ENCODE measurements around the gene YEATS2.
"Not testable (repeated sequence)": the region's sequence is repeated elsewhere in the genome, so short reads cannot be mapped to it uniquely, and the experiment has no call there.

YEATS2 gene

DNA sequence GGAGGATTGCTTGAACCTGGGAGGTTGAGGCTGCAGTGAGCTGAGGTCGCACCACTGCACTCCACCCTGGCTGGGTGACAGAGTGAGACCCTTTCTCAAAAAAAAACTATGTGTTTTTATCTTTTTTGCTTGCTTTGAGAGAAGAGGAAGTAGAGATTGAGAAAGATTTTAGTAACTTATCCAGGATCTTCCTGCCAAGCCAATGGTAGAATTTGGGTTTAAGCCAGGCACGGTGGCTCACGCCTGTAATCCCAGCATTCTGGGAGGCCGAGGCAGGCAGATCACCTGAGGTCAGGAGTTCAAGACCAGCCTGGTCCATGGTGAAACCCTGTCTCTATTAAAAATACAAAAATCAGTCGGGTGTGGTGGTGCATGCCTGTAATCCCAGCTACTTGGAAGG is 78.9 kb downstream of the YEATS2 start:
- DNase-seq (ENCODE audit: low read depth, low spot score): not testable (repeated sequence)

DNA sequence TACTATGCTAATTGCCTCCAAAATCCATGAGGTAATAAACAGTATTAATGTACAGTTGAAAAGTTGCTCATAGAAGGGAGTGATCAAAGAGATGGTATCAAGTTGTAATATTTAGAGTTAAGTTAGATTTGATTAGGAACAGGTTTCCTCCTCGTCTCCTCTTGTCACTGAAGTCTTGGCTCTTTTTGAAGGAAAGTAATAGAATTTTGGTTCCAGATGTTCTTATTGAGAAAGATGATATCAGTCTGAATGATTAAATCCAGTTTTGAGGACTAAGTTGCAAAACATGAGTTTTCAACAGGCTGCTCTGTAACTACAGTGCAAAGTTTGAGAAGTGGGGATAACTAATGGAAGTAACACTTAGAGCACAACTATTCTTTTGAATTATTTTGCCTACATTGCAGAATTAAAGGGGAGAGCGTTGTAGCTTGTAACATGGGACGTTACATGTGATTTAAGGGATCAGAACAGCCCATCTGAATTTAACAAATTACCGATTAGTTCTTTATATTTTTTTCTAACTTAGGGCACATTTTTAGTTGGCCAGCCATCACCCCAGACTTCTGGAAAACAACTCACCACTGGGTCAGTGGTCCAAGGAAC is 79.5 kb downstream of the YEATS2 start:
- DNase-seq (ENCODE audit: low read depth, low spot score): no peak

DNA sequence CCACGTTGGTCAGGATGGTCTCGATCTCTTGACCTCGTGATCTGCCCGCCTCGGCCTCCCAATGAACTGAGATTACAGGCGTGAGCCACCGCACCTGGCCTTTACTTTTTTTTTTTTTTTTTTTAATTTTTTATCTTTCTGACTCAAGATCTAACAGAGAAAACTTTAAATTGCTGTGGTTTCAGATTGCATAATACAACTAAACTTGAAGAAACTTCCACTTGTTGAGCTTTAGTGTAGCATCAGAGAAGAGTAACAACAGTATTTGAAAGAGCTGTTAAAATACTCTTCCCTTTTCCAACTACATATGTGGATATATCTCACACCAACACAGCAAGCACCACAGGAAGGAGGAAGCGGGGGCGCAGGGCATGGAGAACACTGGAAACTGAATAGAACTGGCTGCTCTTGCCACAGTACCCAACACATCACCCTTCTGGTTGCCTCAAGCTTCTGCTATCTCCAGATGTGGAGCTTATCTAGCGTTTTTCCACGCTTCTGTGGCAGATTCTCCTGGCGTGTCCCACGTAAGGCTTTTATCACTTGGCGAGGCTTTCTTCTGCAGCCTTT is 82.4 kb downstream of the YEATS2 start:
- DNase-seq (ENCODE audit: low read depth, low spot score): no peak

DNA sequence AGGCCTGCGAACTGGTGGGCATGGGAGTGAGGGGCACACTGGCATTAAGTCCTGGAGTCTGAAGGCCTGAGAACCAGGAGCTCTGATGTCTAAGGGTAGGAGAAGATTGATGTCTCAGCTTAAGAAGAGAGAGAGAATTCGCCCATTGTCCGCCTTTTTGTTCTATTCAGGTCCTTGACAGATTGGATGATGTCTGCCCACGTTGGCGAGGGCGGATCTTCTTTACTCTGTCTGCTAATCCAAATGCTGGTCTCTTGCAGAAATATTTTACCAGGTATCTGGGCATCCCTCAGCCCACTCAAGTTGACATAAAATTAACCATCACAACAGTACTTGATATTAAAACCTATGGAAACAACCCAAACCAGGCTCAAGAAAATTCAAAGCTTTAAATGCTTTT is 83.6 kb downstream of the YEATS2 start:
- DNase-seq (ENCODE audit: low read depth, low spot score): no peak

DNA sequence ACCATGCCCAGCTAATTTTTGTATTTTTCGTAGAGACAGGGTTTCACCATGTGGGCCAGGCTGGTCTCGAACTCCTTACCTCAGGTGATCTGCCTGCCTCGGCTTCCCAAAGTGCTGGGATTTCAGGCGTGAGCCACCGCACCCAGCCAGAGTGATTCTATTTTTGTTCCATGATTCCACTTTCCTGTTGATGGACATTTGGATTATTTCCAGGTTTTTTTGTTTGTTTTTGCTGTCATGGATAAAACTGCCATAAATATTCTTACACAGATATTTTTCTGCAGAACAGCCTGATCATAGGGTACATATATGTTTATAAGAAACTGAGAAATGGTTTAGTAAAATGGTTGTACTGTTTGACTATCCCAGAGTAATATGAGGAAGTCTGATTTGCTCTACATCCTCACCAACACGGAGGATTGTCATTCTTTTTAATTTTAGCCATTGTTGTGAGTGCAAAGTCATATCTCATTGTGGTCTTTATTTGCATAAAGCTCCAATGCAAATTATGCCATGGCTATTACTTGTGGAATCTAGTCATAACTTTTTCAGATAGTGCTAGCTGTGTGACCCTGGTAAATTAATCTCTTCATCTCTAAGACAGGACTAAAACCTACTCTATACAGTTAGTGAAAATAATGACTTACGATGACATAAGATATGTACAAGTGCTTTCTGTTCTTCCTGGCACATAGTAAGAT is 85.1 kb downstream of the YEATS2 start:
- no peak for DNase-seq (ENCODE audit: low read depth, low spot score)

DNA sequence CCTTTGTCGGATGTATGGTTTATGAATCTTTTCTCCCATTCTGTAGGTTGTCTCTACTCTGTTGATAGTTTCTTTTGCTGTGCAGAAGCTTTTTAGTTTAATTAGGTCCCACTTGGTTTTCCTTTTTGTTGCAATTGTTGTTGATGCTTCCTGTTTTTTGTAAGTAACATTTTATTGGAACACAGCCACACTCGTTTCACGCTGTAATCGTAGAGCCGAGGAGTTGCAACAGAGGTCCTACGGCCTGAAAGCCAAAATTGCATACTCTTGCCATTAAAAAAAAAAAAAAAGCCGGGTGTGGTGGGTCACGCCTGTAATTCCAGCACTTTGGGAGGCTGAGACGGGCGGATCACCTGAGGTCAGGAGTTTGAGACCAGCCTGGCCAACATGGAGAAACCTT is 86.9 kb downstream of the YEATS2 start:
- not testable (repeated sequence) for DNase-seq (ENCODE audit: low read depth, low spot score)

DNA sequence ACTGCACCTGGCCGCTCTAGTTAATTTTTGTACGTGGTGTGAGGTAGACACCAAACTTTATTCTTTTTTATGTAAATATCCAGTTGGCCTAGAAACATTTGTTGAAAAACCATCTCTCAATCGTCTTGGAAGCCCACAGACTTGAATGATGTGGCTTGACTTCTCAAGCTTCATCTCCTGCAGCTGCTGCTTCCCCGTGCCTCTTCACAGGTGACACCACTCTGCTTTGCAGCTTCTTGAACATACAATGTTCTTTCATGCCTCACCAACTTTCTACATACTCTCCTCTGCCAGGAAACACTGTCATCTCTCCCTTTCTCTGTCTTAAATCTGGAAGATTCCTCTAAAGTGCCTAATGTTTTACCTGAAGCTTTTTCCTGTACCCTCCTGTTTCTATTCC is 92.2 kb downstream of the YEATS2 start:
- DNase-seq (ENCODE audit: low read depth, low spot score): no peak

DNA sequence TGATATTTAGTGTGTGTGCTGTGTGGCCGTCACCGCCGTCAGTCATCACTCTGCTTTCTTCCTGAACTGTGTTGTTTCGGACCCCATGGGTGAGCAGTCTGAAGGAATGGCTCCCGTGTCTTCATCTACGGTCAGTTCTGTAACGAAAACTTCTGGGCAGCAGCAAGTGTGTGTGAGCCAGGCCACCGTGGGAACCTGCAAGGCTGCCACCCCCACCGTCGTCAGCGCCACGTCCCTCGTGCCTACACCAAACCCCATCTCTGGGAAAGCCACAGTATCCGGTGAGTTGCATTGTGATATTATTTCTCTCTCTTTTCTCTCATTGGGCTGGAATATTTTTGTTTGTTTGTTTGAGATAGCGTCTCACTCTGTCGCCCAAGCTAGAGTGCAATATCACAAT is 93.1 kb downstream of the YEATS2 start:
- DNase-seq (ENCODE audit: low read depth, low spot score): no peak

DNA sequence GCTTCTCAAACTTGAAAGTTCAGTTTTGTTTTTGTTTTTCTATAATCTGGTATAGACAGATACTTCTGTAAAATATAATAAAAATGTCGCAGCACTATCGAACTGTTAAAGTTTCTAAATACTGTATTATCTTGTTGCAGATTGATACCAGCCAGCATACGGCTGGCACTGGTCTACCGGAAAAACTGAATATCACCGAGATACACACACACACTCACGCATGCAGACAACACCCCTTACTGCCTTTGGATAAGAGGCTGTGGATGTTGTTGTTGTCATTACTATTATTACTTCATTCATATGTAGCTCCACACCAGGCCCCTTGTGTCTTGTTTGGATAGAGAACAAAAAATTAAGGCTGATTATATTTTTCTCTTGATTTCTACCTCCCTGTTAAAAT is 95.4 kb downstream of the YEATS2 start:
- no peak for DNase-seq (ENCODE audit: low read depth, low spot score)

DNA sequence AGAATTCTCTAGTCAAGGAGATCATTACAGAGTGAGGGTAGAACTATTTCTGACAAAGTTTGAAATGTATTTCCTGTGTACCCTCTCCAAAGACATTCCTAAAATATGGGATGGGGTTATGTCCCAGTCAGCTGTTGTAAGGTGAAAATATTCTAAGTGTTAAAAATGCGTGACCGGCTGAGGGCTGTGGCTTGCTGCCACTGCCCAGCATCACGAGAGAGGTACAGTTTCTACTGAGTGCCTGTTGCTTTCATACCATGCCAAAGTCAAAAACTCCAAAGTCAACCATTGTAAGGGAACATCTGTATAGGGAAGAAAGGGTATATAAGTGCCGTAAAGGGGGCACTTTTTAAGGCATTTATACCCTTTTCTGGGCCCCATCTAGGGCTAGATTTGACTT is 96.9 kb downstream of the YEATS2 start:
- DNase-seq (ENCODE audit: low read depth, low spot score): no peak

DNA sequence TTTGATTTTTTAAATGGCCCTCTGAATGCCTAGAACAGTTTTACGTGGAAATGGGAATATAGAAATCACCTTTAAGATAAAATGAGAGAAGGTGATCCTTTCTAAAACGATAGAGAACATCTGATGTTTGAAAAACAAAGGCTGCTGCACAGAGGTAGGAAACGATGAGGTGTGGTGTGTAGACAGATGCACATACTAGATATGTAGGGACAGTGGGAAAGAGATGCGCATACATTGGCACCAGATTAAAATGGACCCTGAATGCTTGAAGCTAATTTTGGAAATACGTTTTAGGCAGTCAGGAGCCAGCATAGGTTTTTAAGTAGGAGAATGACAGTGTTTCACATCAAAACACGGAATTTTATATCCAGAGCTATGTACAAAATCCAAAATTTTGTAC is 98.8 kb downstream of the YEATS2 start:
- DNase-seq (ENCODE audit: low read depth, low spot score): no peak

DNA sequence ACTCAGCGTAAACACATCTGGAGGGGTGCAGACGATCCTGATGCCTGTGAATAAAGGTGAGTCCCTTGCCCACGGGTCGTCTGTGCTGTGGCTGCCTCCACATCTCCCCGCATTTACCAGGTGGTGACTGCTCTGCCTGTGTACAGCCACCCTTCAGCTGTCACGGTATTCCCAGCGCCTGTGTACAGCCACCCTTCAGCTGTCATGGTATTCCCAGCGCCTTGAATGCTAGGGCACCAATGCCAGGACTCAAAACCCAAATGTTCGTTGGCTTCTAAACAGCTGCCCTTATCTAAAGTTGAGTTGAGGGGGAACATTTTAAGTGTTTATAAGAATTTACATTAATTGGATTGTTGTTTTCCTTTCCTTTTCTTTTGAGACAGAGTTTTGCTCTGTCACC is 100.4 kb downstream of the YEATS2 start:
- no peak for DNase-seq (ENCODE audit: low read depth, low spot score)

DNA sequence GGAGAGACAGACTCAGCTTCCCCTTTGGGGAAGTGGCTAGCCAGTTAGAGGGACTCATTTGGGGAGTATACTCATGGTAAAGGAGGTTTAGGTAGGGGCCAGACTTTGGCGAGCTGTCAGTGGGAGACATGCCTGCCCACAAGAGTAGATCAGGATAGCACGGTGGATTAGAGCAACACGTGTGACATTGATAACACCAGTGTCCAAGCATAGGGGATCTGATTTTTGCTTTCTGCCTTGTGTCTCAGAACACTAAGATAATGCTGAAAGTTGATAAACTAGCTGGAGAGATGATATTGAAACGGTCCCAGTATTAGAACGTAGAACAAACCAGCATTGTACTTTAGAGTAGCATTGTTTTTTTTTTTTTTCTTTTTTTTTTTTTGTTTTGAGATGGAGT is 101.9 kb downstream of the YEATS2 start:
- no peak for DNase-seq (ENCODE audit: low read depth, low spot score)

DNA sequence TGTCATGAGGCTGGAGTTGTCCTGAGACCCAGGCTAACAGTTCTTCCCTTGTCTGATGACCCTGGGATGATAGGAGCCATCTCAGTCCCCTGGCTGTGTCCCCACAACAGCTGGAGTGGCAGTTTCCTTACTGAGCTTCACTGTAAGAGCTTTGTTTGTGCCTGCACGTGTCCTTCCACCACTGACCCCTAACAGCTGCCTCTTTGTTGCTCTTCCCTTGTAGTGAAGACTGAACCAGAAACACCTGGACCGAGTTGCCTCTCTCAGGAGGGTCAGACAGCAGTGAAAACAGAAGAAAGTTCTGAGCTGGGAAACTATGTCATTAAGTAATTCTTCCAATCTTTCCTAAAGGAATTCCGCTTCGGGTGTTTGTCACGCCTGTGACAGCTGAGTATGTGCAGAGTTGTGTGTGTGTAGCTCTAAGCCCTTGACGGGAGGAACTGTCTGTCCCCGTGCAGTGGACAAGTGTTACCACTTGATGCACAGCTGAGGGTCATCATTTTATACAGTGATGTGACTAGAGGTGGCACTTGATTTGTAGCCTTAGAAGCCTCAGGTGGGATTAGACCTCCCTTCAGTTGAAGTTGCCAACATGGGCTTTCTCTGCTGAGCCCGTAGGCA is 102.8 kb downstream of the YEATS2 start:
- DNase-seq (ENCODE audit: low read depth, low spot score): no peak

DNA sequence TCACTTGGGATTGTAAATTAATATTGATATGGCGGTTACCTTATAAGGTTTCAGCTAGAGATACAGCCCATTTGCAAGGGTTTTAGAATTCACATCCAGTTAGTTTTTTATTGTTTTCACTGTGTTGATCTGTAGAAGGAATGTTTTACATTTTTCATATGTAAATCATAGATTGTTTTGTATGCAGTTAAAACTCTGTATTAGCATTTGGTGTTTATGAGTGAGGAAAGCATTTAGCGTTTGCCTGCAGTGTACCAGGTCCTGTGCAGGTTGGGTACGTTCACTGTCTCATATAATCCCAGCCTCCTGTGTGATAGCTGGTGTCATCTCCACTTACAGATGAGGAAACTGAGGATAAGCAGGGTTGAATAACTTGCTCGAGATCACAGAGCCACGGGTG is 104.0 kb downstream of the YEATS2 start:
- no peak for DNase-seq (ENCODE audit: low read depth, low spot score)

DNA sequence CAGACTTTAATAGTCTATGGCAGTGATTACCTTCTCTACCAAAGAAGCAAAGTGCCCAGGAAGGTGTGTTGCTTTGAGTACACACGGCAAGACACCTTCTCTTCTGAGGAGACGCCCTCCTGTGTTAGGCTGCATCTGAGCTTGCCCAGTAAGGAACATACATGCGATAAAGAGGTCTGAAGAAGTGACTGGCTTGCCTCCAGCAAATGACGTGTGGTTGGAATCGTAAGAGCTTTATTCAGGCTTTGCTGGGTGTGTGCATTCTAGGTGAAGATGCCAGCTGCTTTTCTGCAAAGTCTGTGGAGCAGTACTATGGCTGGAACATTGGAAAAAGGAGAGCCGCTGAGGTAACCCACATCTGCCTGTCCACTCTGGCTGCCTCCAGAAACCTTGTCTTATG is 105.4 kb downstream of the YEATS2 start:
- no peak for DNase-seq (ENCODE audit: low read depth, low spot score)

DNA sequence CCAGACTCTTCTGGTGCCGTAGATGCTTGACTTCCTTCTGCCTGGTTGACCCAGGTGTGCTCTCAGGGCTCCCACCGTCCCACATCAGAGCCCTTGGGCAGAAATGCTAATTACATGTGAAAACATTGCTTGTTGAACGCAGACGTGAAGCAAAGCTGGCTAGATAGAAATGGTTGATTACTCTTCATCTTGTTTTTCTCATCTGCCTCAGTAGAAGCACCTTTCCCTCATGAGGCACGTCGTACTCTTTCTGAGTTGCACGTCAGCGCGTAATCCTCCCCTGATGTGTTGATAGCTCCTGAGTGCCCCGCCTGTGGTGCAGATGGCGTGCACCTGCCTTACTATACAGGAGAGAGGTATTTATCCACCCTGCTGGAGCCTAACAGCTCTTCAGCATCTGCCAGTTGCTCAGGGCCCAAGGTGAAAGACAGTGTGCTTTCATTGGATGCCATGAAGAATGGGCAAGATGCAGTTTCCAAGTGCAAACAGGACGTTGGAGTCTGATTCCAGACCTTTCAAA is 109.7 kb downstream of the YEATS2 start:
- no peak for DNase-seq (ENCODE audit: low read depth, low spot score)

DNA sequence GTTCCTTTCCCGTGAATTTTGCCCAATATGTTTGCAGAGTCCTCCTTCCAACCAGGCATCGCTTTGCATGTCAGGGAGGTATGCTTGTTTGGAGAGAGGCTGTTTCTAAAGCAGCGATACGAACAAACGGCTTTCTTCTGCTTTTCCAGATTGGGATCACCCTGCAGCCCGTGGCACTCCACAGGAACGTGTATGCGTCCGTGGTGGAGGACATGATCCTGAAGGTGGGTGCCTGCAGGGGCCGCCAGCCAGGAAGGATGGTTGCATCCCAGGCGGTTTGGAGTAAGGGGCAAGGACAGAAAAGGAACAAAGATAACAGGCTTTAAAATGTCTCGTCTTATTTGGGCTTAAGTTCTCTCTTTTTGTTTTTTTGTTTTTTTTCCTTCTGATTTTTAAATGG is 110.3 kb downstream of the YEATS2 start:
- no peak for DNase-seq (ENCODE audit: low read depth, low spot score)

DNA sequence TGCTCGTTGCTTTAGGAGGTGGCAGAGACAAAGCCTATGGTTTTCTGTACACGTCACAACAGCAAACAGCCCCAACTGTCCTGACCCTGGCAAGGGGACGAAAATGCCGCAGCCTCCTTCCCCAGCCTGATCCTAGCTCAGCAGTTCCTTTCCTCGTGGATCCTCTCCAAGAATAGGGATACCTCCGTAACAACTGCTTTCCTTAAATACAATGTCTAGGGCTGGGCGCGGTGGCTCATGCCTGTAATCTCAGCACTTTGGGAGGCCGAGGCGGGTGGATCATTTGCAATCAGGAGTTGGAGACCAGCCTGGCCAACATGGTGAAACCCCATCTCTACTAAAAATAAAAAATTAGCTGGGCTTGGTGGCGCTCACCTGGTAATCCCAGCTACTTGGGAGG is 110.8 kb downstream of the YEATS2 start:
- DNase-seq (ENCODE audit: low read depth, low spot score): no peak

DNA sequence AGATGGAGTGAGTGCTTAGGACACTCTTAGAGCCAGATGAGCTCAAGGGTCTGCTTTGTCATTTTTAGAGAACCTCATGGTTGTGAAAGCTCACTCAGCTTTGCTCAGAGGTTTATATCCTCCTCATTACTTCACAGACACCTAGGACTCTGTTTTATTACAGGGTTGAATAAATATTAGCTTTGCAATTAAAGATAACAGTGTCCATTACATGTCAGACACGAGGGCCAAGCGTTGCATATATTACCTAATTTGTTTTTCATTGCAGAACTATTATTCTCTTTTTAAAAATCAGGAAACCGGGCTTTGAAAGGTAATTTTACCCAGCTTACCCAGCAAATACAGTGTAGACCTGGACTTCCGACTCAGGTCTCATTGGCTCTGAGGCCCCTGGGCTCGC is 111.7 kb downstream of the YEATS2 start:
- DNase-seq (ENCODE audit: low read depth, low spot score): no peak

DNA sequence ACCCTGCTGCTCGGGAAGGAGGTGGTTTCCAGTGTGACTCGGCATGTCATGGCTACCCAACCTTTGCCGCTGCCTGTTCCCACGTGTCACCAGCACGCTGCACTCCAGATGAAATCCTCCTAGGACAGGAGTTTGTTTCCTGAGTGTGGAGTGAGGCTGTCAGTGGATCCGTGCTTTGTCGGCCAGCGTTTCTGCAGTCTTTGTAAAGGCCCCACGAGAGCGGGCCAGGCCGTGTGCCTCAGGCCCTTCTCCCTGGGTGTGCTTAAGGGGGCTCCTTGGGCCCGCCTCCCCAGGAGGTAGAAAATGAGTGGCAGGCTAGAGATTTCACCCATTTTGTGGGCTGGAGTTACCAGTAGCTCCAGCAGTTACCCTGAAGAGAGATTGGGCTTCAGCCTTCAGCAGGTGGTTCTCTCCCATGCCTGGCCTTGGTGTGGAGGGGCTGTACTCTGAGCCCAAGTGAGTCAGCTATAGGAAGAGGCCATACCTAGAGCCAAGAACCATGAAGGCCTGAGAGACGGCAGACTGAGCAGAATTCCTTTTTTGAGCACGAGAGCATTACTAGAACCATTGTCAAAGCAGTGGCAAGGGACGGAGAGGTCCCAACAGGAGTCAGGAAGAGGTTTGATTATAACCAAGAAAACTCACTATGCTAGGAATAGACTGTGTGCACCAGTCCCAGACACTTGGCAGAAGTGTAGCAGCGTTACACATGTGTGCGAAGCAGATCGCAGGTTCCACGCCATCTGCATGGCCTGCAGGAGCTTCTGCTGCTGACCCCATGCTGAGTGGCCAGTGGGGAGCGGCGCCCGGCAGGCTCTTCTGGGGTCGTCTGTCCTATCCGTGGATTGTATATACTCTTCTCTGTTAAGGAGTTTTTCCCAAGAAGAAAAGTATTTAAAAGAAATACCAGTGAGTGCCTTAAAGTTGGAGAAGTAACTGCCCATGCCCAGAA is 113.3 kb downstream of the YEATS2 start:
- DNase-seq (ENCODE audit: low read depth, low spot score): no peak

DNA sequence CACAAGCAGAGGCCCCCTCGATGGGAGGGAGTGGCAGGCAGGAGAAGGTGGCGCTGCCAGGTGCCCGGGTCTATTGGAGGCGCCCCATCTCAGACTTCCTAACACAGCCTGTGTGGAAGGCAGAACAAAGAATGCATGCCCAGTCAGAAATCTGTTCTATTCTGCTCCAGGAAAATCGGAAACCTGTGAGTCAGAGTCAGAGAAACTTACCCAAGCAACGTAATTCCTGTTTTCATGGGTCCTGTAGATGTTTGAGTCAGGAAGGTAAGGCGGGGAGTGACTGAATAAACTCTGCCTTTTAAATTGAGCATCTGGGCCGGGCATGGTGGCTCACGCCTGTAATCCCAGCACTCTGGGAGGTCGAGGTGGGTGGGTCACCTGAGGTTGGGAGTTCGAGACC is 114.0 kb downstream of the YEATS2 start:
- DNase-seq (ENCODE audit: low read depth, low spot score): no peak

Data from iPS DF 19.7 (cell line).